ENCODE data around the gene SLC12A4.

- TF ChIP-seq POLR2A (IDR thresholded peaks at IDR 0.05; ENCODE audit: low read depth, low read length): no peak
- TF ChIP-seq TAF1 (IDR thresholded peaks at IDR 0.05; ENCODE audit: low read depth, low read length): no peak
- no peak for TF ChIP-seq POLR2AphosphoS5 (IDR thresholded peaks at IDR 0.05; ENCODE audit: low read depth, low read length)
- no peak for TF ChIP-seq SPI1 (IDR thresholded peaks at IDR 0.05; ENCODE audit: low read depth, low read length)
- TF ChIP-seq PAX5 (IDR thresholded peaks at IDR 0.05; ENCODE audit: insufficient read depth, low read length, severe bottlenecking): no peak
Observed at GRCh38 chr16:68003031-68003430, 34.6 kb upstream of the SLC12A4 start.
